Measurements from ENCODE around the gene RNF43.

DNA sequence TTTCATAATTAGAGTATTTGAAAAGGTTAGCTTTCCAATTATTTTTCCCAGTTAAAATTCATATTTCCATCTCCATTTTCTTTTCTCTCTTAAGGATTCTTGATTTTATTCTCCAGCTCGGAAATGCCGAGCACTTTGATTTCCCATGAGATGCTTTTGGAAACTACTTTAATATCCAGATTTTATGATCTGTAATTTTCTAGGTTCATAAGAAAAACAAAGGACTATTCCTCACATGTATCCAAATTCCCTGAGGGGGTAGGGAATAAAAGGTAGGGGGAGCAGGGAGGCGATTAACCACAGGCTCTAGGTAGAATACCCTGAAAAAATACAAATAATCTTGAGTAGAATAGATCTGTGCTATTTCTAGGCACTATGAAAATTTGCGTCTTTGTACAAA lies 938 bp downstream of the RNF43 start:
- TF ChIP-seq, protein P1, sequence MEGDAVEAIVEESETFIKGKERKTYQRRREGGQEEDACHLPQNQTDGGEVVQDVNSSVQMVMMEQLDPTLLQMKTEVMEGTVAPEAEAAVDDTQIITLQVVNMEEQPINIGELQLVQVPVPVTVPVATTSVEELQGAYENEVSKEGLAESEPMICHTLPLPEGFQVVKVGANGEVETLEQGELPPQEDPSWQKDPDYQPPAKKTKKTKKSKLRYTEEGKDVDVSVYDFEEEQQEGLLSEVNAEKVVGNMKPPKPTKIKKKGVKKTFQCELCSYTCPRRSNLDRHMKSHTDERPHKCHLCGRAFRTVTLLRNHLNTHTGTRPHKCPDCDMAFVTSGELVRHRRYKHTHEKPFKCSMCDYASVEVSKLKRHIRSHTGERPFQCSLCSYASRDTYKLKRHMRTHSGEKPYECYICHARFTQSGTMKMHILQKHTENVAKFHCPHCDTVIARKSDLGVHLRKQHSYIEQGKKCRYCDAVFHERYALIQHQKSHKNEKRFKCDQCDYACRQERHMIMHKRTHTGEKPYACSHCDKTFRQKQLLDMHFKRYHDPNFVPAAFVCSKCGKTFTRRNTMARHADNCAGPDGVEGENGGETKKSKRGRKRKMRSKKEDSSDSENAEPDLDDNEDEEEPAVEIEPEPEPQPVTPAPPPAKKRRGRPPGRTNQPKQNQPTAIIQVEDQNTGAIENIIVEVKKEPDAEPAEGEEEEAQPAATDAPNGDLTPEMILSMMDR (IDR thresholded peaks at IDR 0.05), result no peak
- TF ChIP-seq POLR2A (IDR thresholded peaks at IDR 0.05), result no peak
